ENCODE data around the gene POC1B. TPM values are rescaled to one million over a fixed set of nuclear protein-coding genes. Genes with fewer than 3 reads are reported as not detected.

Gene POC1B
- total RNA-seq, 3 donors from 2014 or later = 20.3 to 24.5 (median 24.1) TPM

GRCh38 chr12:89421092-89421835, 104.6 kb downstream of the POC1B start:
- Histone ChIP-seq H3K4me1 (ENCODE audit: low read depth) (no peaks in the 10 kb centered on the region), H3K36me3 (ENCODE audit: low read depth) (no peaks in the 10 kb centered on the region), H3K4me3 (no peak overlapping the region), H3K9me3 (no peaks in the 10 kb centered on the region)
- no peak for ATAC-seq
- intact Hi-C loops (cut with DNase I, micrococcal nuclease) = no loop called here
- DNase-seq = no peak
- no peak for TF ChIP-seq CTCF (IDR thresholded peaks at IDR 0.05)

GRCh38 chr12:89418228-89418910, 107.5 kb downstream of the POC1B start:
- Histone ChIP-seq H3K4me1 (ENCODE audit: low read depth) (no peaks in the 10 kb centered on the region), H3K9me3 (no peaks in the 10 kb centered on the region), H3K36me3 (ENCODE audit: low read depth) (no peaks in the 10 kb centered on the region), H3K4me3 (no peak overlapping the region)
- TF ChIP-seq CTCF (IDR thresholded peaks at IDR 0.05) = no peak
- DNase-seq (no peak), ATAC-seq (no peak)
- intact Hi-C loops (cut with DNase I, micrococcal nuclease) = no loop called here

GRCh38 chr12:89417246-89417977, 108.4 kb downstream of the POC1B start:
- no peaks in the 10 kb centered on the region for H3K36me3 ChIP-seq (ENCODE audit: low read depth)
- no peak for TF ChIP-seq CTCF (IDR thresholded peaks at IDR 0.05)
- peak; percentile 29 for ATAC-seq
- no peaks in the 10 kb centered on the region for H3K9me3 ChIP-seq
- intact Hi-C loops (cut with DNase I, micrococcal nuclease) = no loop called here
- no peak for DNase-seq
- H3K4me1 ChIP-seq (ENCODE audit: low read depth) = no peaks in the 10 kb centered on the region
- no peak overlapping the region for H3K4me3 ChIP-seq

GRCh38 chr12:89416049-89416792, 109.6 kb downstream of the POC1B start:
- no peak for ATAC-seq
- Histone ChIP-seq H3K9me3 (no peaks in the 10 kb centered on the region), H3K36me3 (ENCODE audit: low read depth) (no peaks in the 10 kb centered on the region), H3K4me1 (ENCODE audit: low read depth) (no peaks in the 10 kb centered on the region), H3K4me3 (no peak overlapping the region)
- TF ChIP-seq CTCF (IDR thresholded peaks at IDR 0.05) = no peak
- no peak for DNase-seq
- intact Hi-C loops (cut with DNase I, micrococcal nuclease) = no loop called here

DNA sequence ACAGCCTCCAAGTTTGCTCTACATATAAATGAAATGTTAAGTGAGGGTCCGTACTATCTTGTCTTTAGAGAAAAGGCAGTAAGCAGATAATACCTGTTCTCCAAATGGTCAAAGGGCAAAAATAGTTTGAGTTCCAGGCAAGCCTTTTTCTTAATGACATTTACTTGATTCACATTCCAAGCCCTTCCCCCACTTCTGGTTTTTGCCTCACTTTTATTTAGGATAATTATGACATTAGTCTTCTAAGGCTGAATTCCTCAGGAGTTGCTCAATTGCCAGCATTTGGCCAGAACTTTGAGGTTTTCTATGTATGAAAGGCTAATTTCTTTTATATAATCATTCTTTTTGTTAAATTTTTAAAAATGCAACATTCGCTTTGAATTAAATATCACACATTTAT, 111.0 kb downstream of the POC1B start:
- no peaks in the 10 kb centered on the region for H3K9me3 ChIP-seq
- no peak for DNase-seq
- intact Hi-C loops (cut with DNase I, micrococcal nuclease) = no loop called here

More for the DNA sequence above, 111.0 kb downstream of the POC1B start:
- Histone ChIP-seq H3K4me3 (no peak overlapping the region), H3K4me1 (ENCODE audit: low read depth) (no peaks in the 10 kb centered on the region), H3K36me3 (ENCODE audit: low read depth) (no peaks in the 10 kb centered on the region)
- ATAC-seq = no peak
- no peak for TF ChIP-seq CTCF (IDR thresholded peaks at IDR 0.05)

Data from mucosa of descending colon (tissue), 3 donors.